Measurements from ENCODE around the gene TEDC2. TPM values are rescaled to one million over a fixed set of nuclear protein-coding genes. Genes with fewer than 3 reads are reported as not detected.

The TEDC2 gene
- total RNA-seq, 1 donor from 2014 or later, result 8.4 TPM

DNA sequence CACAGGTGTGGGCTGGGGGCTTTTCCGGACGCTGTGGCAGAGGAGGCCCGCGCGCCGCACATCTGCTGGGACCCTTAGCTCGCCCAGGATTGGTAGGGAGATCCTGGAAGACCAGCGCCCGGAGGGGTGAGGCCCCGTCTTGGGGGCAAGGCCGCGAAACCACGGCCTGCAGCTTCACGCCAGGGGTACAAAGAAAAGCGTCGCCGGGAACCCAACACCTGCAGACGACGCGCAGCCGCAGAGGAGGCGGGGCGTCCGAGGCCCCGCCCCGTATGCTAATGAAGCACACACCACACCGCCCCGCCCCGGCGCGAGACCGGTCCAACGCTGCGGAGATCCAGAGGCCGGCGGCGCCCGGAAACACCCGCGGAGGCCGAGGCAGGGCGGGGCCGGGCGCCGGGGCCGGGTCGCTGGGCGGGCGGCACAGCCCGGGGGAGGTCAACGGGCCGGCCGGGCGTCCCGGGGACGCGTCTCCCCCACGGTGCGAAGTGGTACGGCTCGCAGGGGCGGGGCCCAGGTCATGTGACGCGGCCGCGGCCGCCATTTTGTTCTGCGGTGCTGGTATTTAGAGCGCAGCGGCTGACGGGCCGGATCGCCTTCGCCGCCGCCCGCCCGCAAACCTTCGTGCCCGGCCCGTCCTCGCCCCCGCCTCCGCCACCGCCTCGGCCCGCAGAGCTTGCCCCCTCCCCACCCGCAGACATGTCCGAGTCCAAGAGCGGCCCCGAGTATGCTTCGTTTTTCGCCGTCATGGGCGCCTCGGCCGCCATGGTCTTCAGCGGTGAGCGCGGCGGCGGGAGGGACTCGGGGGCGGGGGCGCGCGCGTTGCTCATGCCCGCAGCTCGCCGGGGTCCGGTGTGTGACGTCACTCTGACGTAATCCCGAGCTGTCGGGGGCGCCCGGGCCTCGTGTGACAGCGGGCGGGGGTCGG lies 53.8 kb downstream of the TEDC2 start, which contains the start of gene ATP6V0C:
Gene ATP6V0C, plus strand, starts transcription at position 548 of the 928 bp plus-strand sequence. Its CDS starts 152 bp downstream, at position 700.
- DNase-seq, result peak; percentile 87

Small RNA genes lying within 50 kb of the gene (small RNA-seq; reads per million reads assigned to genes)
- not detected for gene MIR6768

Other genes starting within 250 kb of the TEDC2 start
- gene BRICD5, start 249.2 kb upstream of the TEDC2 start, total RNA-seq, result 3.7 TPM
- gene PGP, start 245.3 kb upstream of the TEDC2 start, total RNA-seq, result 10.1 TPM
- gene E4F1, start 236.5 kb upstream of the TEDC2 start, total RNA-seq, result 27.3 TPM
- gene DNASE1L2, start 223.7 kb upstream of the TEDC2 start, total RNA-seq, result 1.7 TPM
- gene ECI1, start 208.5 kb upstream of the TEDC2 start, total RNA-seq, result 8.1 TPM
- 66.8 TPM for gene RNPS1, start 192.0 kb upstream of the TEDC2 start, total RNA-seq
- gene ABCA3, start 119.4 kb upstream of the TEDC2 start, total RNA-seq, result 34.8 TPM
- gene CCNF, start 30.7 kb upstream of the TEDC2 start, total RNA-seq, result 10.8 TPM
- 5.8 TPM for gene NTN3, start 11.2 kb downstream of the TEDC2 start, total RNA-seq
- 22.3 TPM for gene TBC1D24, start 15.0 kb downstream of the TEDC2 start, total RNA-seq
- gene ATP6V0C, start 53.8 kb downstream of the TEDC2 start, total RNA-seq, result 11.7 TPM
- gene AMDHD2, start 60.3 kb downstream of the TEDC2 start, total RNA-seq, result 12.9 TPM
- 0.16 TPM for gene CEMP1, start 71.3 kb downstream of the TEDC2 start, total RNA-seq
- 30.9 TPM for gene PDPK1, start 77.9 kb downstream of the TEDC2 start, total RNA-seq
- gene KCTD5, start 222.4 kb downstream of the TEDC2 start, total RNA-seq, result 20.9 TPM